Activated naive CD4-positive, alpha-beta T cell treated with Interleukin-2 at 50 U/mL for 16 hours (primary cell): ENCODE measurements around the gene SNHG17.

Experiments
- DNase-seq: peaks from one replicate; pipeline ENCODE4 v3.0.0-alpha.2; 2020

SNHG17 gene

GRCh38 chr20:38372806-38373205 lies 62.3 kb downstream of the SNHG17 start:
- no peak for DNase-seq
